ENCODE results near the gene FAM151B.

DNA sequence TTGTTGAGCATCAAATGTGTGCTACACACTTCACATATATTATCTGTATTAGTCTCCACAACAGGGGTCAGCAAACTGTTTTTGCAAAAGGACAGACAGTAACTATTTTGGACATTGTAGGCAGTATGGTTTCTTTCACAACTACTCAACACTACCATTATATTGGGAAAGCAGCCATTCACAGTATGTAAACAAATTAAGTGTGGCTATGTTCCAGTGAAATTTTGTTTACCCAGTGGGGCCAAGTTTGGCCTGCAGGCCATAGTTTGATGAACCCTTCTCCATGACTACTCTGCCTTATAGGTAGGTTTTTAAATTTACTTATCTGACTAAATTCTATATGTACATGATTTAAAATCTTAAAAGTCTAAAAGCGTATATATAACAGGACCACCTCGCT, 13.0 kb upstream of the FAM151B start:
- TF ChIP-seq ARNTL (CRISPR knock-in tag; IDR thresholded peaks at IDR 0.05; ENCODE audit: borderline replicate concordance, low read depth) (no peak), PATZ1 (CRISPR knock-in tag; IDR thresholded peaks at IDR 0.05; ENCODE audit: borderline replicate concordance) (no peak), TOX (CRISPR knock-in tag; IDR thresholded peaks at IDR 0.05; ENCODE audit: borderline replicate concordance) (no peak), ZNF70 (CRISPR knock-in tag; IDR thresholded peaks at IDR 0.05) (no peak), ZC3H10 (CRISPR knock-in tag; IDR thresholded peaks at IDR 0.05) (no peak), ZFP3 (CRISPR knock-in tag; IDR thresholded peaks at IDR 0.05) (no peak)
- TF ChIP-seq, protein P1, sequence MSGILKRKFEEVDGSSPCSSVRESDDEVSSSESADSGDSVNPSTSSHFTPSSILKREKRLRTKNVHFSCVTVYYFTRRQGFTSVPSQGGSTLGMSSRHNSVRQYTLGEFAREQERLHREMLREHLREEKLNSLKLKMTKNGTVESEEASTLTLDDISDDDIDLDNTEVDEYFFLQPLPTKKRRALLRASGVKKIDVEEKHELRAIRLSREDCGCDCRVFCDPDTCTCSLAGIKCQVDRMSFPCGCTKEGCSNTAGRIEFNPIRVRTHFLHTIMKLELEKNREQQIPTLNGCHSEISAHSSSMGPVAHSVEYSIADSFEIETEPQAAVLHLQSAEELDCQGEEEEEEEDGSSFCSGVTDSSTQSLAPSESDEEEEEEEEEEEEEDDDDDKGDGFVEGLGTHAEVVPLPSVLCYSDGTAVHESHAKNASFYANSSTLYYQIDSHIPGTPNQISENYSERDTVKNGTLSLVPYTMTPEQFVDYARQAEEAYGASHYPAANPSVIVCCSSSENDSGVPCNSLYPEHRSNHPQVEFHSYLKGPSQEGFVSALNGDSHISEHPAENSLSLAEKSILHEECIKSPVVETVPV (CRISPR knock-in tag; IDR thresholded peaks at IDR 0.05) = no peak

Data from SK-N-SH treated with all-trans-retinoic acid at 6 μM for 48 hours (cell line).